Glutamatergic neuron (in vitro differentiated cells): Measurements from ENCODE around the gene IGSF3. TPM values are rescaled to one million over a fixed set of nuclear protein-coding genes. Genes with fewer than 3 reads are reported as not detected.
A peak's percentile ranks its signal among the peaks of the same experiment; 100 is the strongest.
"Not testable (repeated sequence)": the region's sequence is repeated elsewhere in the genome, so short reads cannot be mapped to it uniquely, and the experiment has no call there.

Experiments used
- DNase-seq: peaks from one replicate; pipeline ENCODE4 v3.0.0; 2022
- H3K27ac Mint-ChIP-seq: one replicate; pipeline ENCODE4 v1.8.0; 2020; ENCODE audit warnings: mild to moderate bottlenecking, mixed read lengths, inconsistent platforms; ENCODE audit not compliant: unreplicated experiment
- H3K27me3 Mint-ChIP-seq: one replicate; pipeline ENCODE4 v1.8.0; 2020; ENCODE audit warnings: mild to moderate bottlenecking, moderate library complexity, mixed read lengths, inconsistent platforms; ENCODE audit not compliant: unreplicated experiment
- H3K36me3 Mint-ChIP-seq: one replicate; pipeline ENCODE4 v1.8.0; 2020; ENCODE audit warnings: mild to moderate bottlenecking, mixed read lengths, inconsistent platforms; ENCODE audit not compliant: unreplicated experiment
- H3K4me1 Mint-ChIP-seq: one replicate; pipeline ENCODE4 v1.8.0; 2020; ENCODE audit warnings: mild to moderate bottlenecking, low read depth, mixed read lengths, inconsistent platforms; ENCODE audit not compliant: unreplicated experiment
- H3K4me3 Mint-ChIP-seq: one replicate; pipeline ENCODE4 v1.8.0; 2020; ENCODE audit warnings: mild to moderate bottlenecking, mixed read lengths, inconsistent platforms; ENCODE audit not compliant: unreplicated experiment
- H3K9me3 Mint-ChIP-seq: one replicate; pipeline ENCODE4 v1.8.0; 2020; ENCODE audit warnings: mild to moderate bottlenecking, moderate library complexity, mixed read lengths, inconsistent platforms; ENCODE audit not compliant: unreplicated experiment
- total RNA-seq: library from RNA; stranded (reverse); fragmentation: NEBNext Ultra II Directional; extraction: Animal tissue kit (Norgen Biotek cat#: 25700); gene quantifications from one replicate; pipeline ENCODE4 v1.2.1, GENCODE V29; 2021; ENCODE audit not compliant: unreplicated experiment
- TF ChIP-seq, protein P1 (sequence below): fragments of 200-600 bp; sonication (generic); IDR thresholded peaks from one replicate; pipeline ENCODE4 v1.5.0; 2021; ENCODE audit not compliant: partially characterized antibody, unreplicated experiment

Gene IGSF3
- total RNA-seq, 1 donor from 2014 or later: 110 TPM

DNA sequence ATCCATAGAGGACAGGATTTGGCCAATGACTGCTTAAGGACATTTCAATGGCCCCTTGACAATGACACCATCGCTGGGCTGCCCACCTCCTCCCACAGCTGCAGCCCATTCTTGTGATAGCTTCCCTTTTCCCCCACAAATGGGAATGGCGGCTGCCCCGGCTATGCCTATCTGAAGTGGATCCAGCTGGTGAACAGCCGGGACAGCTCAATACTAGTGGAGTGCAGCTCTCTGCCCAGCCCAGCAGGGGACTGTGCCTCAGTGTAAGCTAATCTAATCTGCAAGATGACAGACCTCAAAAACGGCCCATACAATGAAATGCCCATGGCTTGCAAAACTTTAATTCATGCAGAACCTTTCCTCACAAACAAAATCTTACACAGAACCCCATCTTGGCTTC, 49.7 kb downstream of the IGSF3 start:
- not testable (repeated sequence) for H3K9me3 Mint-ChIP-seq, H3K27me3 Mint-ChIP-seq, H3K36me3 Mint-ChIP-seq, H3K4me1 Mint-ChIP-seq
- TF ChIP-seq, protein P1, sequence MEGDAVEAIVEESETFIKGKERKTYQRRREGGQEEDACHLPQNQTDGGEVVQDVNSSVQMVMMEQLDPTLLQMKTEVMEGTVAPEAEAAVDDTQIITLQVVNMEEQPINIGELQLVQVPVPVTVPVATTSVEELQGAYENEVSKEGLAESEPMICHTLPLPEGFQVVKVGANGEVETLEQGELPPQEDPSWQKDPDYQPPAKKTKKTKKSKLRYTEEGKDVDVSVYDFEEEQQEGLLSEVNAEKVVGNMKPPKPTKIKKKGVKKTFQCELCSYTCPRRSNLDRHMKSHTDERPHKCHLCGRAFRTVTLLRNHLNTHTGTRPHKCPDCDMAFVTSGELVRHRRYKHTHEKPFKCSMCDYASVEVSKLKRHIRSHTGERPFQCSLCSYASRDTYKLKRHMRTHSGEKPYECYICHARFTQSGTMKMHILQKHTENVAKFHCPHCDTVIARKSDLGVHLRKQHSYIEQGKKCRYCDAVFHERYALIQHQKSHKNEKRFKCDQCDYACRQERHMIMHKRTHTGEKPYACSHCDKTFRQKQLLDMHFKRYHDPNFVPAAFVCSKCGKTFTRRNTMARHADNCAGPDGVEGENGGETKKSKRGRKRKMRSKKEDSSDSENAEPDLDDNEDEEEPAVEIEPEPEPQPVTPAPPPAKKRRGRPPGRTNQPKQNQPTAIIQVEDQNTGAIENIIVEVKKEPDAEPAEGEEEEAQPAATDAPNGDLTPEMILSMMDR: peak; percentile 18
- DNase-seq: peak; percentile 34
- H3K4me3 Mint-ChIP-seq: peak overlapping the region; percentile 43
- peak overlapping the region; percentile 43 for H3K27ac Mint-ChIP-seq

DNA sequence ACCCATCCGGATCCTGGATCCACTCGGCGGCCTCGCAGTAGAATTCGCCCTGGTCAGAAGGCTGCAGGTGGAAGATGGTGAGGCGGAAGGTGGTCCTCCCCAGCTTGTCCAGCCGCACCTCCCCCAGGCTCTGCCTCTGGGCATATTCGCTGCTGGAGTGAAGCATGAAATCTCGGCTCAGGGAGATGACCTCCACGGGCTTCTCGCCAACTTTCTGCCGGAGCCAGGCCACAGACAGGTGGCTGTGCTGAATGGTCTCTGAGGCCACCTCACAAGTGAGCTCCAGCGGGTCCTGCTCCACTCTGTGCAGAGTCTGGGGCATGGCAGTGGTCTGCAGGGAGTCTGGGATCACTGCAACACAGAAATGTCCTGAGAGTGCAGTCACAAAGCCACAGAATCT, 53.7 kb downstream of the IGSF3 start:
- Mint-ChIP-seq H3K4me1 (peaks cover 29% of the 10 kb centered on the region), H3K9me3 (peaks cover 14% of the 10 kb centered on the region), H3K27me3 (peaks cover 11% of the 10 kb centered on the region)
- not testable (repeated sequence) for H3K4me3 Mint-ChIP-seq, H3K27ac Mint-ChIP-seq, H3K36me3 Mint-ChIP-seq, DNase-seq

DNA sequence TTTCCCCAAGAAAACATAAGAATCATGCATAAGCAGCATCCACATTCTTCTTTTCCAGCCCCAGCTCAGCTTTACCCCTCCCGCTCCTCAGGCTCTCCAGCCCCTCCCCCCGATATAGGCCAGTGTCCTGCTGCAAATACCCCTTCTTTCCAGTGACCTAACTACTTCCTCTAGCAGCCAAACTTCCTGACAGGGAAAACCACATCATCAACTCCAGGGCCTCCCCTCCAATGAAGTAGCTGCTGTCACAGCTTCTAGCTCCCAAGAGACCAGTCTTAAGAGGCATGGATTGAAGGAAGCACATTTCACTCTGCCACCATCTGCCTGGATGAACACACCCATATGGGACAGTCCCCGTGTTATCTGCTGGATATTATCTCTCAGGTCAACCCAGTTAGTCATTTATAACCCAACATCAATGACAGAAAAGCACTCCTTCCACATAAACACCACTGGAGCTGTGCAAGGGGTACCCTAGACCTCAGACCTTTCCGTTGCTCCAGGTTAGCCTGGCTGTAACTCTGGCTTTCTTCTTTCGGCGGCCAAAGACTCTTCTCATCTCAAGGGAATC, 57.6 kb downstream of the IGSF3 start:
- not testable (repeated sequence) for DNase-seq, H3K27me3 Mint-ChIP-seq, H3K36me3 Mint-ChIP-seq
- H3K4me1 Mint-ChIP-seq: peaks cover 30% of the 10 kb centered on the region
- H3K27ac Mint-ChIP-seq: peak overlapping the region; percentile 94
- H3K9me3 Mint-ChIP-seq: peaks cover 14% of the 10 kb centered on the region
- H3K4me3 Mint-ChIP-seq: peak overlapping the region; percentile 44

DNA sequence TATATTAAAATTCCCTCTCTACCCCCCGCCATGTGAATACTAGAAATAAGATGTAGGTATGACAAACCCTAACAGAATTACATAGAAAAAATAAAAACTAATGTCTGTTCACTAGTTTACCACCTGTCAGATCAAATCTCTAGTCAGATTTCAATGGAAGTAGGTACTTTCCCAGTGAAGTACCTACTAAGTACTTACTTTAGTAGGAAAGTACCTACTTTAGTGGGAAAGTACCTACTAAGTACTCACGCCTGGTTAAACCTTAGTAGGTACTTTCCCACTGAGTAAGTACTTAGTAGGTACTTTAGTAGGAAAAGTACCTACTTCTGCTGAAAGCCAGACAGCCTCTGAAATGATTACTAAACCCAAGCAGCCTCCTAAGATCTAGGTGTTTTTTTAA, 58.7 kb downstream of the IGSF3 start:
- H3K4me3 Mint-ChIP-seq, H3K27ac Mint-ChIP-seq, H3K36me3 Mint-ChIP-seq, DNase-seq, H3K27me3 Mint-ChIP-seq: not testable (repeated sequence)
- Mint-ChIP-seq H3K4me1 (peaks cover 37% of the 10 kb centered on the region), H3K9me3 (peaks cover 14% of the 10 kb centered on the region)

DNA sequence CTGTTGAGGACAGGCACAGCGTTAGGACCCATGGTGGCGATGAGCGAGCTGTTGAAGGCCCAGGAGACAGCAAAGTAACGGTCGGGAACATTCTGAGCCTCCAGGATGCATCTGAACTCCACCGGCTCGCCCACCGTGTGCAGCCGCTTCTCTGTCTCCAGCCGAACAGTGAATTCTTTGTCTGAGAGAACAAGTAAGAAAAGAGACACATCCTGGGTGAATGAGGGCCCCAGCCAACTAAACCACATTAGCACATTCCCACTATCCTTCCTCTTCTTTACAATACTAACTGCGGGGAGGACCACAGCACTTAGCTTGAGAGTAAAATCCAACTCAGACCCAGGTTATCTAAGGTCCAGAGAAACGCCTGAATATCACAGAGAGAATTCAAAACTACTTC, 59.4 kb downstream of the IGSF3 start:
- Mint-ChIP-seq H3K9me3 (peaks cover 14% of the 10 kb centered on the region), H3K4me1 (peaks cover 40% of the 10 kb centered on the region), H3K27ac (peak overlapping the region; percentile 62)
- not testable (repeated sequence) for H3K4me3 Mint-ChIP-seq, DNase-seq, H3K27me3 Mint-ChIP-seq, H3K36me3 Mint-ChIP-seq

DNA sequence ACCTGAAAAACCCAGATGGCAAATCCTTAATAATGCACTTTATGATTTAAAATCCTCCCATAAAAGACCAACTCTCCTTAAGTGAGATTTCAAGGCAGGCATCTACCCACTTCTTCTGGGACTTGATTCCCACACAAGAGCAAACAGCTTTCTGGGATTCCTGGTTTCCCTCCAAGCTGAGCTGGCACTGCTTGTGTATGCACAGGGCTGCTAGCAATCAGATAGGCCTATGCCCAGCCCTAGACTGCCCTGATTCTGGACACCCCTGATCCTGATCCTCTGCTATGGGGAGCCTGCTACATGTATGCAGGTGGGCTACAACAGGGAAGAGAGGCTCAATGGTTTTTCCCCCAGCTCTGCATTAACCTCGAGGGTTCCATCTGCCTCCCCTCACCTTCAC, 60.1 kb downstream of the IGSF3 start:
- not testable (repeated sequence) for H3K4me3 Mint-ChIP-seq, H3K27me3 Mint-ChIP-seq, H3K27ac Mint-ChIP-seq, DNase-seq, H3K36me3 Mint-ChIP-seq
- peaks cover 14% of the 10 kb centered on the region for H3K9me3 Mint-ChIP-seq
- H3K4me1 Mint-ChIP-seq: peaks cover 42% of the 10 kb centered on the region

DNA sequence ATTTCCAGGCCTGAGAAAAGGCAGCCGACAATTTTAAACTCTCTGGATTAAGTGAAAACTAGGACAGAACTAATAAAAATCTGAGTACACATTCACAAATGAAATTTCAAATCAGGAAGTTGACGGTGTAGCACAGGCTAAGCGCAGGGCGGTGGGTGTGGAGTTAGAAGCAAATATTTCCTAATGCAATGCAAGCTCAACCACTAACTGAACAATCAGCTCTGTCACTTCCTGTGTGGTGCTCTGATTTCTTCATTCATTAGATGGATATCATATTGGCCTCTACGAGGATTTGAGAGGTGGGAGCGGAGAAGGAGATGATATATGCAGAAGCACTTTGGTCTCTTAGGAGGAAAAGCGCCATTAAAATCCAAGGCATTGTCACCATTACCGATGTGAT, 61.5 kb downstream of the IGSF3 start:
- H3K27me3 Mint-ChIP-seq, H3K4me3 Mint-ChIP-seq, H3K36me3 Mint-ChIP-seq, H3K27ac Mint-ChIP-seq, DNase-seq: not testable (repeated sequence)
- peaks cover 11% of the 10 kb centered on the region for H3K9me3 Mint-ChIP-seq
- H3K4me1 Mint-ChIP-seq: peaks cover 37% of the 10 kb centered on the region

DNA sequence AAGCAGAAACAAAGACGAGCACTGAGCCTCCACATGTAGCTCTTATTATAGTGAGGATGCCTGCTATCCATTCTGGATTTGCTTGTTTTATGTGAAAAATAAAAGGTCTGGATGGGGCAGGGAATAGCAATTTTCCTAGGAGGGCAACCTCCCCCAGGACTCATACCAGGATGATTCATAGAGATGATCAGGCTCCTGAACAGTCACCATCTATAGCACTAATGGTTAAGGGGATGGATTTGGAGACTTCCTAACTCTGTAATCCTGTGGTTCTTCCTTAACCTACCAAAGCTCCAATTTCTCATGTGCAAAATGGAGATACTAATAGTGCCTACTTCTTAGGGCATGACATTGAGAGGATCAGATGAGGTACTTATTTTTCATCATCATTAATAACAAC, 62.2 kb downstream of the IGSF3 start:
- H3K36me3 Mint-ChIP-seq: peaks cover 3% of the 10 kb centered on the region
- peaks cover 30% of the 10 kb centered on the region for H3K4me1 Mint-ChIP-seq
- peaks cover 8% of the 10 kb centered on the region for H3K27me3 Mint-ChIP-seq
- no peak for DNase-seq
- TF ChIP-seq, protein P1: no peak
- peak overlapping the region; percentile 48 for H3K27ac Mint-ChIP-seq
- peaks cover 8% of the 10 kb centered on the region for H3K9me3 Mint-ChIP-seq
- no peak overlapping the region for H3K4me3 Mint-ChIP-seq

DNA sequence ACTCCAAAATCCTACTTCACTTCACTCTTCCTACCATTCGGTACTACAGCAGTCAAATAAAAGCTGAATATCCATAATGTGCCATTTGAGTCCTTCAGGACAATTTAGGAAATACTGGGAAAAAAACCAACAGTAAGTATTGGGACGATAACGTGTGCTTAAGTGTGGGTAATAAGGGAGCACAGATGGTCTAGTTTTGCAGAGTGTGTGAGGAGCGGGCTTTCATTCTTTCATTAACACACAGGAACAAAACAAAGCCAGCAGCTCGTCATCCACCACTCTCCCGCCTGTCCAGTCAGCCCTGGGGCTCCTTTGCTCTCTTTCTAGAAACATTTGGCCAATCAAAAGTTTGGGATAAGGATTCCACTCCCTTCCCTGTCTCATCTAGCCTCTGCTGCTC, 63.1 kb downstream of the IGSF3 start:
- H3K4me1 Mint-ChIP-seq: peaks cover 20% of the 10 kb centered on the region
- H3K27me3 Mint-ChIP-seq, H3K9me3 Mint-ChIP-seq, H3K4me3 Mint-ChIP-seq, DNase-seq, H3K36me3 Mint-ChIP-seq: not testable (repeated sequence)
- peak overlapping the region; percentile 62 for H3K27ac Mint-ChIP-seq

DNA sequence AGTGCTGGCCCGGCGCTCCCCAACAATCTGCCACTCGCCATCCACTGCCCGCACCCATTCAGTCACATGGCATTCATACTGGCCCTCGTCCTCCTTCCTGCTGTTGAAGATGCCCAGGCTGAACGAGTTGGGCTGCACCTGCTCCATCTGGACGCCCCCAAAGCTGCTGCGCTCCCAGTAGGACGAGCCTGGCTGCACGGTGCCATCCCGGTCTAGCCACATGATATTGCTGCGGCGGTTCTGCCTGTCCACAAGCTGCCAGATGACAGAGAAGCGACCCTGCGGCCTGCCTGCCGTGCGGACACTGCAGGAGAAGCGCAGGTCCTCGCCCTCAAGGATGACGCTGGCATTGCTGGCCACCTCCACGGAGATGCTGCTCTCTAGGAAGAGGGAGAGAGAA, 63.9 kb downstream of the IGSF3 start:
- H3K4me3 Mint-ChIP-seq, H3K36me3 Mint-ChIP-seq, H3K27me3 Mint-ChIP-seq, DNase-seq, H3K9me3 Mint-ChIP-seq: not testable (repeated sequence)
- peak overlapping the region; percentile 38 for H3K27ac Mint-ChIP-seq
- peaks cover 18% of the 10 kb centered on the region for H3K4me1 Mint-ChIP-seq

DNA sequence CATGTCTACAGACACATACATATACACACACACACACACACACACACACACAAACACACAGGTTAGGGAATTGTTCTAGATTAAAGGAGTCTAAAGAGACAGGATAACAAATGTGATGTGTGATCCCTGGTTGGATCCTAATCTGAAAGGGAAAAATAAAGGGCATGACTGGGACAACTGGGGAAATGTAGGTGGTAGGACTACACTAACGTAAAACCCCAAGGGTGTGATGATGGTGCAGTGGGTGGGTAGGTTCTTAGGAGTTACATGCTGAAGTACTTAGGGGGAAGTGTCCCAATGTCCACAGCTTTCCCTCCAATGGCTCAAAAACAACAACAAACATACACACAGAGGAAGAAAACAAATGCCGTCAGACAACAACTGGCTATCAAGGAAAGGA, 68.2 kb downstream of the IGSF3 start:
- not testable (repeated sequence) for H3K4me3 Mint-ChIP-seq, H3K27me3 Mint-ChIP-seq, H3K36me3 Mint-ChIP-seq, H3K27ac Mint-ChIP-seq, DNase-seq, H3K9me3 Mint-ChIP-seq
- peaks cover 20% of the 10 kb centered on the region for H3K4me1 Mint-ChIP-seq
